Neural progenitor cell (in vitro differentiated cells): ENCODE results near the gene FGFR3. TPM values are rescaled to one million over a fixed set of nuclear protein-coding genes. Genes with fewer than 3 reads are reported as not detected.

Experiments used
- DNase-seq: peaks from one replicate; pipeline ENCODE4 v3.0.0-alpha.2; 2016; ENCODE audit warnings: low spot score
- H2AFZ ChIP-seq: fragments of 200-600 bp; sonication (generic); replicated peaks from 2 replicates; pipeline ENCODE4 v1.6.1; 2016; ENCODE audit warnings: antibody characterized with exemption
- H3F3A ChIP-seq: fragments of 200-600 bp; sonication (generic); 2 replicates; pipeline ENCODE4 v1.6.1; 2016; ENCODE audit warnings: antibody characterized with exemption, low read depth
- H3K27ac ChIP-seq: fragments of 200-600 bp; sonication (generic); 2 replicates; pipeline ENCODE4 v1.5.1; 2016; ENCODE audit warnings: mild to moderate bottlenecking
- H3K27me3 ChIP-seq: fragments of 200-600 bp; sonication (generic); 2 replicates; pipeline ENCODE4 v1.6.1; 2016; ENCODE audit warnings: mild to moderate bottlenecking, moderate library complexity
- H3K36me3 ChIP-seq: fragments of 200-600 bp; sonication (generic); 2 replicates; pipeline ENCODE4 v1.5.1; 2016
- H3K4me1 ChIP-seq: fragments of 200-600 bp; sonication (generic); 2 replicates; pipeline ENCODE4 v1.6.1; 2016; ENCODE audit warnings: mixed run types
- H3K4me2 ChIP-seq: fragments of 200-600 bp; sonication (generic); 2 replicates; pipeline ENCODE4 v1.6.1; 2016
- H3K4me3 ChIP-seq: fragments of 200-600 bp; sonication (generic); 2 replicates; pipeline ENCODE4 v1.5.1; 2016
- H3K79me2 ChIP-seq: fragments of 200-600 bp; sonication (generic); 2 replicates; pipeline ENCODE4 v1.6.1; 2016; ENCODE audit warnings: low read depth
- H3K9ac ChIP-seq: fragments of 200-600 bp; sonication (generic); 2 replicates; pipeline ENCODE4 v1.6.1; 2016
- H3K9me3 ChIP-seq: fragments of 200-600 bp; sonication (generic); 2 replicates; pipeline ENCODE4 v1.5.1; 2016; ENCODE audit warnings: low read depth
- H4K20me1 ChIP-seq: fragments of 200-600 bp; sonication (generic); 2 replicates; pipeline ENCODE4 v1.6.1; 2016; ENCODE audit warnings: low read depth
- H3K27ac Mint-ChIP-seq: 3 replicates; pipeline ENCODE4 v1.8.0; 2021; ENCODE audit warnings: mixed read lengths
- H3K27me3 Mint-ChIP-seq: 2 replicates; pipeline ENCODE4 v1.8.0; 2022; ENCODE audit warnings: low read depth, mild to moderate bottlenecking, inconsistent platforms, moderate library complexity, mixed read lengths; ENCODE audit not compliant: insufficient read depth
- H3K36me3 Mint-ChIP-seq: 3 replicates; pipeline ENCODE4 v1.8.0; 2021; ENCODE audit warnings: mixed read lengths
- H3K4me1 Mint-ChIP-seq: 3 replicates; pipeline ENCODE4 v1.8.0; 2021; ENCODE audit warnings: mixed read lengths
- H3K4me3 Mint-ChIP-seq: 3 replicates; pipeline ENCODE4 v1.8.0; 2021; ENCODE audit warnings: mild to moderate bottlenecking, moderate library complexity, mixed read lengths
- H3K9me3 Mint-ChIP-seq: 3 replicates; pipeline ENCODE4 v1.8.0; 2020; ENCODE audit warnings: mixed read lengths
- EZH2 ChIP-seq: fragments of 200-600 bp; sonication (generic); IDR thresholded peaks from 2 replicates; pipeline ENCODE4 v1.6.1; 2017; ENCODE audit warnings: antibody characterized with exemption, mild to moderate bottlenecking, moderate library complexity
- total RNA-seq: library from RNA; depleted of rRNA; stranded (reverse); fragments of >200 nt; gene quantifications from 2 replicates; pipeline ENCODE4 v1.2.3, GENCODE V29; 2015; ENCODE audit warnings: low replicate concordance

FGFR3 gene
- total RNA-seq, 1 donor from 2014 or later = 4.8 TPM

DNA sequence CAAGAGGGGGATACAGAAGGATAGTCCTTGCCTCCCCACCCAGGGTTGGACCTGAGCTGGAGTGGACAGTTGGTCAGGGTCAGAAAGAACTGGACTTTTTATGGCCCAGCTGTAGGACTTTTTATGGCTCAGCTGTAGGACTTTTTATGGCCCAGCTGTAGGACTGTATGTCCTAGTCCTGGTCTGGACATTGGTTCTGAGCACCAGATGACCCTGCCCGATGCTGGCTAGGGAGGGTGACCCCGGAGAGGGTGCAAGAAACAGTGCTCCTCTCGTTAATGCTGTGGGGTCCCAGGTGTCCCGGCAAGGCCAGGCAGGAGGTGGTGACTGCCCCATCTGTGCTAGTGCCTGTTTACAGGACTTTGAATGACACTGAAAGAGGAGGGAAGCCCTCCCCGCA lies 64.8 kb downstream of the FGFR3 start:
- H3K27me3 Mint-ChIP-seq = peaks cover 5% of the 10 kb centered on the region

More for the DNA sequence above, 64.8 kb downstream of the FGFR3 start:
- no peaks in the 10 kb centered on the region for H3K9me3 Mint-ChIP-seq
- Histone ChIP-seq H3F3A (peaks cover 6% of the 10 kb centered on the region), H3K4me2 (no peak overlapping the region), H3K36me3 (no peaks in the 10 kb centered on the region), H4K20me1 (peaks cover 28% of the 10 kb centered on the region), H3K79me2 (peaks cover 27% of the 10 kb centered on the region), H3K27ac (no peak overlapping the region), H3K27me3 (peaks cover 67% of the 10 kb centered on the region), H3K4me1 (peaks cover 14% of the 10 kb centered on the region), H3K9me3 (no peaks in the 10 kb centered on the region), H3K4me3 (no peak overlapping the region), H2AFZ (no peak overlapping the region), H3K9ac (no peak overlapping the region)
- no peak for TF ChIP-seq EZH2
- no peak for DNase-seq
- peaks cover 45% of the 10 kb centered on the region for H3K4me1 Mint-ChIP-seq
- peaks cover 4% of the 10 kb centered on the region for H3K36me3 Mint-ChIP-seq
- no peak overlapping the region for H3K27ac Mint-ChIP-seq
- no peak overlapping the region for H3K4me3 Mint-ChIP-seq

Other genes starting within 250 kb of the FGFR3 start
- gene FAM53A, start 109.0 kb upstream of the FGFR3 start, total RNA-seq = 3.2 and 10.3 TPM in 2 replicates
- gene SLBP, start 81.0 kb upstream of the FGFR3 start, total RNA-seq = 54.9 and 119 TPM in 2 replicates
- gene TMEM129, start 72.0 kb upstream of the FGFR3 start, total RNA-seq = 14.1 and 55.4 TPM in 2 replicates
- gene TACC3, start 71.8 kb upstream of the FGFR3 start, total RNA-seq = 68.4 and 115 TPM in 2 replicates
- 16.9 and 34.8 TPM in 2 replicates for gene LETM1, start 62.9 kb downstream of the FGFR3 start, total RNA-seq
- 165 and 176 TPM in 2 replicates for gene NSD2, start 78.1 kb downstream of the FGFR3 start, total RNA-seq
- gene NELFA, start 215.7 kb downstream of the FGFR3 start, total RNA-seq = 18.0 and 50.3 TPM in 2 replicates